Upper lobe of right lung (tissue), 1 donor: ENCODE results near the gene CRELD2. TPM values are rescaled to one million over a fixed set of nuclear protein-coding genes. Genes with fewer than 3 reads are reported as not detected.

Source experiments
- ATAC-seq: fragments of 200-7000 bp; cut with Tn5 transposase; one replicate; pipeline ENCODE4 v1.9.1; 2020; ENCODE audit warnings: mild to moderate bottlenecking, moderate library complexity
- DNase-seq: peaks from one replicate; pipeline ENCODE4 v3.0.0-alpha.2; 2020
- H3K27ac ChIP-seq: fragments of 200-600 bp; one replicate; pipeline ENCODE4 v1.8.0; 2022
- H3K27me3 ChIP-seq: fragments of 200-600 bp; one replicate; pipeline ENCODE4 v1.8.0; 2022; ENCODE audit warnings: mild to moderate bottlenecking
- H3K36me3 ChIP-seq: fragments of 200-600 bp; one replicate; pipeline ENCODE4 v1.8.0; 2022
- H3K4me1 ChIP-seq: fragments of 200-600 bp; one replicate; pipeline ENCODE4 v1.8.0; 2022
- H3K4me3 ChIP-seq: fragments of 200-600 bp; one replicate; pipeline ENCODE4 v1.8.0; 2022; ENCODE audit warnings: mild to moderate bottlenecking
- H3K9me3 ChIP-seq: fragments of 200-600 bp; one replicate; pipeline ENCODE4 v1.8.0; 2022
- CTCF ChIP-seq: fragments of 200-600 bp; IDR thresholded peaks from one replicate; pipeline ENCODE4 v1.8.0; 2022; ENCODE audit warnings: antibody characterized with exemption
- intact Hi-C: fragments of 100-400 bp; cut with DNase I; formaldehyde crosslinking; loops from one replicate; pipeline ENCODE4 v1.11.0; 2022
- total RNA-seq: library from RNA; stranded (reverse); fragmentation: NEBNext Ultra II Directional; extraction: Animal tissue kit (Norgen Biotek cat#: 25700); gene quantifications from one replicate; pipeline ENCODE4 v1.2.1, GENCODE V29; 2021
- donor health status: DM: no; HTN: yes; CAD: no; lungs with severe emphysema.

The CRELD2 gene
- total RNA-seq, 1 donor from 2014 or later: 44.2 TPM

- TF ChIP-seq CTCF: no peak
- Histone ChIP-seq H3K4me1 (no peaks in the 10 kb centered on the region), H3K4me3 (no peak overlapping the region), H3K27me3 (no peaks in the 10 kb centered on the region), H3K9me3 (no peaks in the 10 kb centered on the region), H3K27ac (no peak overlapping the region), H3K36me3 (peaks cover 54% of the 10 kb centered on the region)
- no peak for ATAC-seq
- intact Hi-C loops: no loop called here
- DNase-seq: no peak
Measured at GRCh38 chr22:49910229-49911155, 7.9 kb upstream of the CRELD2 start.

DNA sequence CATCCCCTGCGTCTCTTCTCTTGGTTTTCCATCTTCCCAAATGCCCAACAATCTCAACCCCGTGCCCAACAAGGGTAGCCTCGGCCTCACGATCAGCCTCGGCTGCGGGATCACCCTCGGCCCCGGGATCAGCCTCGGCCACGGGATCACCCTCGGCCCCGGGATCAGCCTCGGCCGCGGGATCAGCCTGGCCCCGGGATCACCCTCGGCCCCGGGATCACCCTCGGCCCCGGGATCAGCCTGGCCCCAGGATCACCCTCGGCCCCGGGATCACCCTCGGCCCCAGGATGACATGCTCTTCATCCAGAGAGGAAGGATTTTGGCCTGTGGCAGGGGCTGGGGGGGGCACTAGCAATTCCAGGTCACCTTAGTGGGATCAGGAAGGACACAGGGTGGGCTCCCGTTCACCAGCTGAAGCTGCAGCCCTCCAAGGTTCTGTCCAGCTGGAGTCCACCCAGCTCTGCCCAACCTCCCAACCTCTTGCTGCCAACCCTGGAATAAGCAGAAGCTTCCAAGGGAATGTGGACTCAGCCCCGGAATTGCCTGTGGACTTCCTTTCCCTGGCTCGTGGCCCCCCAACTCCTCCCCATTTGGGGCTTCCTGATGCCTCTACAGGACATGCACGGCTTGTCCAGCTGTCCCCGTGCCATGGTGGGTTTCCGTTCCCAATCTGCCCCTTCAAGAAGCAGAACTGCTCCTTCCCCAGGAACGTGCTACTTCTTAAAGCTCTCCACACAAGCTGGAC lies 6.4 kb upstream of the CRELD2 start:
- Histone ChIP-seq H3K9me3 (no peaks in the 10 kb centered on the region), H3K4me1 (peaks cover 3% of the 10 kb centered on the region), H3K27me3 (no peaks in the 10 kb centered on the region), H3K27ac (no peak overlapping the region), H3K4me3 (no peak overlapping the region), H3K36me3 (peaks cover 51% of the 10 kb centered on the region)
- TF ChIP-seq CTCF: no peak
- no peak for DNase-seq
- intact Hi-C loops: no loop called here
- ATAC-seq: no peak

DNA sequence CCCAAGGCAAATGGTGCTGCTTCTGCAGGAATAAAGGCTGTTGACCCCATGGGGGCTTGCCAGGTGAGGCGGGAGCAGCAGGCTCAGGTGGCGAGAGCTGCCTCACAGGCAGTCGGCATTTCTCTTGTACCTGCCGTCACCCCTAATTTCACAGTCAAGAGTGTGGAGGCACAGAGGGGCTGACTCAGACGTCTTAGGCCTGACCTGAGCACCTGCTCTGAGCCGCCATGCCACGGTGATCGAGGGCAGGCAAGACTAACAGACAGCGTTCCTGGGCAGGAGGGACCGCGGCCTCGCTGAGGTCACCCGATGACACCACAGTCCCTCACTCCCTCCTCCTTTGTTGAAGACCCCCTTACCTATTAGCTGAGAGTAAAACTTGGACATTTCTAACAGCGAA lies 5.4 kb upstream of the CRELD2 start:
- intact Hi-C loops: no loop called here
- H3K36me3 ChIP-seq: peaks cover 41% of the 10 kb centered on the region
- no peak for TF ChIP-seq CTCF

GRCh38 chr22:49913446-49913845 lies 5.0 kb upstream of the CRELD2 start:
- ATAC-seq (no peak), DNase-seq (no peak)
- no peaks in the 10 kb centered on the region for H3K27me3 ChIP-seq
- TF ChIP-seq CTCF: no peak
- H3K4me1 ChIP-seq: peaks cover 8% of the 10 kb centered on the region
- no peak overlapping the region for H3K4me3 ChIP-seq
- no peaks in the 10 kb centered on the region for H3K9me3 ChIP-seq
- H3K27ac ChIP-seq: no peak overlapping the region
- H3K36me3 ChIP-seq: peaks cover 37% of the 10 kb centered on the region
- intact Hi-C loops: no loop called here

More for the DNA sequence above, 5.4 kb upstream of the CRELD2 start:
- ATAC-seq (no peak), DNase-seq (no peak)
- no peaks in the 10 kb centered on the region for H3K27me3 ChIP-seq
- H3K4me3 ChIP-seq: no peak overlapping the region
- peaks cover 8% of the 10 kb centered on the region for H3K4me1 ChIP-seq
- no peak overlapping the region for H3K27ac ChIP-seq
- no peaks in the 10 kb centered on the region for H3K9me3 ChIP-seq

GRCh38 chr22:49914256-49914655 lies 4.2 kb upstream of the CRELD2 start:
- H3K9me3 ChIP-seq: no peaks in the 10 kb centered on the region
- H3K4me3 ChIP-seq: no peak overlapping the region
- peaks cover 29% of the 10 kb centered on the region for H3K36me3 ChIP-seq
- H3K27me3 ChIP-seq: no peaks in the 10 kb centered on the region
- peaks cover 13% of the 10 kb centered on the region for H3K4me1 ChIP-seq
- DNase-seq (no peak), ATAC-seq (no peak)
- TF ChIP-seq CTCF: no peak
- no peak overlapping the region for H3K27ac ChIP-seq
- intact Hi-C loops: no loop called here
